ENCODE measurements around the gene C14orf119.

The C14orf119 gene

DNA sequence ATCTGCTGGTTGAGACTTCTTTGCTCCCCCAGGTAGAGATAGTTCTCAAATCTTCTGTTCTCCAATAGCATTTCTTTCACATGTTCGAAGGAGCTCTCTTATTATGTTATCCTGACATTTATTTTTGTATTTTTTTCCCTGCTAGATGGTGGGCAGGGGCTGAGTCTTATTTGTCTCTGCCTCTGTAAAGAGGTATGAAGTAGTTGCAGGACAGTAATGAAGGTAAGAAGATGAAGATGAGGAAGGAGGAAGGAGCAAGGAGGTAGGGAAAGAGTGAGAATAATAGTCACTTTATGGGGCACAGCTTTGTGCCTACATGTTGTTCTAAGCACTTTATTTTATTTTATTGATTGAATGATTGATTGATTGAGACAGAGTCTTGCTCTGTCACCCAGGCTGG lies 14.5 kb downstream of the C14orf119 start:
- DNase-seq (ENCODE audit: low read depth), result no peak

DNA sequence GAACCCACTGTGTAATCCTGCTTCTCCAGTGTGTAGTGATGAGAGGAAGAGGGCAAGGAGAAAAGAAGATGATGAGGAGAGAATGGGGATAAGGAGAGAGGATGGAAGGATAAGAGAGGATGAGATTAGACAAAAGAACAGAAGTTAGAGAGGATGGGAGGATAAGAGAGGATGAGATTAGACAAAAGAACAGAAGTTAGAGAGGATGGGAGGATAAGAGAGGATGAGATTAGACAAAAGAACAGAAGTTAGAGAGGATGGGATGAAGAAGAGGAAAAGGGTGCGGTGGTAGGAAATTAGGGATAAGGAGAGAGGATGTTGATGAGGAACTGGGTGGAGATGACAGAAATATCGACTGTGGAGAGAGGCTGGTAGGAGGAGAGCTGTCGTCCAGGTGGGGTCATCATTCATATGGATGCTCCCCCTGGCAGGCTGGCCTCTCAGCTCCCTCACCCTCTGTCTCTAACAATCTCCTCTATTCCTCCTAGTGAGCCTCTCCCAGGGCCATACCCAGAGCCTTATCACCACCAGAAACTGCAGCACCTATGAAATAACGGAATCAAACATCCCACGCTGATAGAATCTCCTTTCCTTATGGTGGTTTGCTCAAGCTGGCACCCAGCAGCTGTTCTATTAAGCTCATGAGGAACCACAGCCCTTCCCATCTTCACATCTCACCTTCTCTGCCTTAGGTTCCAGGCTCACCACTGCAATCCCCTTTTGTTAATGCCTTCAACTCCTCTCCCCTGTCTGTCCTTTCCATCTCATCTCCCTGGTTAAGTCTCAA lies 15.5 kb downstream of the C14orf119 start:
- DNase-seq (ENCODE audit: low read depth), result no peak

DNA sequence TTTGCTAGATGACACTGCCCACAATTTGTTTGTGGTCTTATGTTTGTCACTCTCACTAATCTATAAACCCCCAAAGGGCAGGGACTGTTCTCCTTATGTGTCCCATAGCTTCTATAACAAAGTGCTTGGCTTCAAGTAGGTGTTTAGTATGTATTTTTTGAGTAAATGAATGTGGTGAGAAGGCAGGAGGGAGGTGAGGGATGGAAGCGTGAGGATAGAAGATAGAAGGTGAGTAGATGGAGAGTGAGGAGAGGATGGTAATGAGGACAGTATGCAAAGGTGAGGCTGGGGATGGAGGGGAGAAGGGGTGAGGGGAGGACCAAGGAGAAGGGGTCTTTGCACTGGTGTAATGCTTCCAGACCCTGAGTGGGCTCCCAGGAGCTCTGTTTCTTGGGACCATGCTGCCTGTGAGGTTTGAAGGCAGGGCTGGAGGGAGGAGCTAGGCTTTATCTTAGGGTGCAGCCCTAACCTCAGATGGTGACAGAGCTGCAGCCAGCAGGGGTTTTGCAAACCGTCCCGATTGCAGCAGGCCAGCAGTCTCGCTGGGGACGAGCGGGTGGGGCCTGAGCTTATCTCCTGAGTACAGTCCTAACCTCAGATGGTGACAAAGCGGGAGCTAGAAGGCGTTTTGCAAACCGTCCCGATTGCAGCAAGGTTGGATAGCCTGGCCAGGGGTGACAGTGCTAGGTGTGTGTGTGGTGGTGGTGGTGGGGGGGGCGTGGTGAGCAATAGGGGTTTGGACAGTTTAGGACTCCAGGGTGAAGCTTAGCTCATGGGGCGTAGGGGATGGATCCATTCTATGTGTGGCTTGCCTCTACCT lies 17.3 kb downstream of the C14orf119 start:
- DNase-seq (ENCODE audit: low read depth), result no peak

DNA sequence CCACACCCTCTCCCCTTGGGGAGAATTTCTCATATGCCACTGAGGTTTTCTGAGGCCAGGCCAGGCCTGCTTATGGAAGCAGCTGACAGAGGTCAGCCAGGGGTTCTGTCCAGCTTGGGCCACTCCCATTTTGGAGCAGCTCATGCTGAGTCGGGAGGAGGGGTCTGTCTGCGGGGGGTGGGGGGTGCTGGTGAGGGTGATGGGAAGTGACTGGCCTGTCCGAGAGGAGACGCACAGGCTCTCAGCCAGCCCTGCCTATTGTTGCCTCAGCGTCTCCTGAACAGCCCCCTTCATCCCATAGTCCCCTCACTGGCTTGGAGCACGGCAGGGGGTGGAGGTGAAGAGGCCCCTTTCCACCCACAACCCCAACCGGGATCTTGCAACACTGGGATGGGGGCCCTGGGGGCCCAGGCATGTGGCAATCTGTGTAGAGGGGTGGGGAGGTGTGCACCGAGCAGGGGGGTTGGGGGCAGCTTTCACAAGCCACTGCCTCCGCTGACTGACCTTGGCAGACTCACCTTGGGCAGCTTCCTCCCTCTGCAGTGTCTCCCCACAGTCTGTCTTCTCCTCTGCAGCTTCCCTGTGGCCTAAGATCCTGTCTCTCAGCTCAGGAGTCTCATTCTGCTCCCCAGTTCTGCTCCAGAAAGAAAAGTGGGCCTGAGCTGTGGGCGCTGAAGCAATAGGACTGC lies 18.3 kb downstream of the C14orf119 start:
- DNase-seq (ENCODE audit: low read depth), result no peak

DNA sequence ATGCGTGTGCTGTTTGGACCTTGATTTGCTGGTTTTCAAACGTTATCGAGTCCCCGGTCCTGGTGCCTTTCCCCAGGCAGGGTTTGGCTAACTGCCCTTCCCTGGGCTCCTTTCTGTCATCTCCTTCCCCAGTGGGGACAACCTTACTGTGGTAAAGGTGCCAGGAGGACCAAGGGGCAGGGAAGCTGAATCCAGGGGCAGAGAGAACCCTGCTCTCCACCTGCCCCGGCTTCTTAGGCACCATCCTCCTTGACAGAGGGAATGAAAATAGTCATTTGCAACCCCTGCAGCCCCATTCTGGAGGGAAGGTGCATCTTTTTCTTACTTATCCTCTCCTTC lies 18.8 kb downstream of the C14orf119 start:
- DNase-seq (ENCODE audit: low read depth), result no peak

DNA sequence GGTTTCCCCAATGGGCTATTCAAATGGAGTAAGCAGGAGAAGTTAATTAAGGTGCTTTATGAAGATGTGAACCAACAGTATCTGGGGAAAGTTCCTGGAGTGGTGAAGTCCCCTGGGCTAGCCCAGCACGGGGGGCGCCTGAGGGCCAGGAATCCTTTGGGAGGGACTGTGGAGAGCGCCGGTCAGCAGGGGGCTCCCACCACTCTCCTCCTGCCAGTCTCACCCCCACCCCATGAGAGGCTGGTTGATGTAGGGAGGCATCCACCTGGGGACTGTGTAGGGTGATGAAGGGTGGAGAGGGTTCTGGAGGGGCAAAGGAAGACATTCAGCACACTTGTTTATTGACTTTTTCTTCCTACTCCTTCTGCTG lies 19.3 kb downstream of the C14orf119 start:
- no peak for DNase-seq (ENCODE audit: low read depth)

DNA sequence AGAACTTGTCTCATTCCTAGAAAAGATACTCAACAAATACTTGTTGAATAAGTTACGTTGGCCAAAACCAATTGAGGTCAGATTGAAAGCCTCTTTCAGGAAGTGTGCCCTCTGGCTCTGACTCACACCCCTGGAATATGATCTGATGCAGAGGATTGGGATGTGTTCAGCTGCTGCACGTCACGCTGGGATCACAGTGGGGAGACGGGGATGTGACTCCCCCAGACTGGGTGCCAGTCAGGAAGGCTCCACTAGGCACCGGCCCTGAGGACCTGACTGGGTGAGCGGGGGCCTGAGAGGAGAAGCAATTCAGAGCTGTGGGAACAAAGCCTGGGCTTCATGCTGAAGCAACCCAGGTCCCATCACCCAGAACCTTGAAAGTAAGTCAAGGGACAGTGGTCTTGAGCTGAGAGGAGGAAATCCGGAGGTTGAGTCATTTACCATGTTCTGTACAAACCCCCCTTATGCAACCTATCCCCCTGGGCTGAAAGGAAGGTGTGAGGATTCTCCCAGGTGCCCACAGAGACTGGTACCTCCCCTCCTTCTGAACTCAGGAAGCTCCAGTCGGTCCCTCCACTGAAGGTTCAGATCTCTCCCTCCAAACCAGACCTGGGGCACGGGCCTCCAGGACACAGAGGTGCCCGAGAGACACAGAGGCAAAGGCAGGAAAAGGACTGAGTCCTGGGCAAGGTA lies 19.9 kb downstream of the C14orf119 start:
- no peak for DNase-seq (ENCODE audit: low read depth)

DNA sequence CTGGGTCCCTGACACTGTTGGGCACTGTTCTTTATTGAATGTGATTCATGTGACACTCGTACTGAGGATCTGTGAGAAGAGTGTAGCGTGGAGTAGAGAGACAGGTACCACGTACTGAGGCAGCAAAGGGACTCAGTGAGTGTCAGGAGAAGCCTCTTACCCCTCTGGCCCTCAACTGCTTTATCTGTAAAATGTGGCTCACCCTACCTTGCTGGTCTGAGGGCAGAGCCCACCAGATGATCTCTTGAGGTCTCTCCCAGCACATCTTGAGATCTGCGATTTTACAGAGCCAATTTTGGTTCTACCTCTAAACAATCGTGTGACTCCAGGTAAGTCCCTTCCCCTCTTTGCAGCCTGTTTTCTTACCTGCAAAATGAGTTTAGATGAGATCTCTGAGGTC lies 20.6 kb downstream of the C14orf119 start:
- no peak for DNase-seq (ENCODE audit: low read depth)

DNA sequence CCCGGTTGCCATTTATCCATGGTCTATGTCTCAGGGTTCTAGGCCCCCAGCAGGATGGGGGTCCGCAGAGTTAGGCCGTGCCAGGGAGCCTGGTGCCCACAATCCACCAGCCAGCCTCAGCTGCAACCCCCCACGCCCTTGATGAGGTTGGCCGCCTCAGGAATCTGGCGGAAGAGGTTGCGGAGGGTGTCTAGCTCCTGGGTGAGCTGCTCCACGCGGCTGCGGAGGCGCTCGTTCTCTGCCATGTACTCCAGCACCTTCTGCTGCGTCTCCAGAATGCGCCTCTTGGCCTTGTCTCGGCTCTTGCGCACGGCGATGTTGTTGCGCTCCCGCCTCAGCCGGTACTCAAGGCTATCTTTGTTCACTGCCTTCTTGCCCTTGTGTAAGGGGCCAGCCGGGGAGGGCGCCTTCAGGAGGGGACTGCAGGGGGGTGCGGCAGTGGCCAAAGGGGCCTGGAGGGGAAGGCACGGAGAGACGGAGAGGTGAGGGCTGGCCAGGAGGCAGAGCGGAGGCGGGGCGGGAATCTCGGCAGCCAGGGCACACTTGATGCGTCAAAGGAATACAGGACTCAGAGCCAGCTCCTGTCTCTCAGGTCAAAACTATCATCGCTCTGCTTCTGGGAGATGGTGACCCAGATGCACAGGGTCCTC lies 22.2 kb downstream of the C14orf119 start:
- DNase-seq (ENCODE audit: low read depth), result no peak

DNA sequence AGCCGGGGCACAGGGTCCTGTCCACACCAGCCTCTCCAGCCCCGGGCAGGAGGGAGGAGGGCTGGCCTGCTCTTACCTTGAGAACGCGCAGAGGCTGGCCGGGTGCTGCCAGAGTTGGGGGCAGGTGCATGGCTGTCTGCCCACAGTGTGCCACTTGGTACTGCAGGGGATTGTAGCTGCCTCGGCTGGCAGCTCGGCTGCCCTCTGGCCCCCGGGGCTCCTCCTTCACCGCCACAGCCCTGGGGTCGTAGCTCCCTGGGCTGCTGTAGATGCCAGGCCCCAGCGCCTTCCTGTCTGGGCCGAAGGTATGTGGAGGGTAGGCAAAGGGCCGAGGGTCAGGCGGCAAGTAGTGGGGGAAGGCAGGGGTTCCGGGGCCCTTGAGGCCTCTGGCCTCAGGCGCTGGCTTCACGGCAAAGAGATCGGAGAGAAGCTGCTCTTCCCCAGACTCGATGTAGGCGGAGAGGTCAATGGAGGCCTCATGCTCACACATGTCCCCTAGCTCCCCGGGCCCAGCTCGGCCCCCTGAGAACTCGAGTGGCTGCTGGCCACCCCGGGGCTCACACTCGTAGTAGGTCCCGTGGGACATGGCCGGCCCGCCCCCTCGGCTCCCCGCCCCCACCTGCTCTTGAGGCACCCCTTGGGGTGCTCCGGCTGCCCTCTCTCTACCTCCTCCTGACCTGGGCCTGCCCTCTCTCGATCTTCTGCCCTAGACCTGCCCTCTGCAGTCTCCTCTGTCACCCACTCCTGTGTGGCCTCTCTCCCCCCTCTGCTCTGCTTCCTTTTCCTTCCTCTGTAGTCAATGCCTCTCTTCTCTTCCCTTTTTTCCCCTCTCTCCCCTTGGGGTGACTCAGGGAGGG lies 23.4 kb downstream of the C14orf119 start, which contains the start of gene CEBPE:
Gene CEBPE, minus strand, starts transcription at position 750 of the 857 bp plus-strand sequence. Its CDS starts 164 bp downstream, at position 586.
- DNase-seq (ENCODE audit: low read depth), result no peak

DNA sequence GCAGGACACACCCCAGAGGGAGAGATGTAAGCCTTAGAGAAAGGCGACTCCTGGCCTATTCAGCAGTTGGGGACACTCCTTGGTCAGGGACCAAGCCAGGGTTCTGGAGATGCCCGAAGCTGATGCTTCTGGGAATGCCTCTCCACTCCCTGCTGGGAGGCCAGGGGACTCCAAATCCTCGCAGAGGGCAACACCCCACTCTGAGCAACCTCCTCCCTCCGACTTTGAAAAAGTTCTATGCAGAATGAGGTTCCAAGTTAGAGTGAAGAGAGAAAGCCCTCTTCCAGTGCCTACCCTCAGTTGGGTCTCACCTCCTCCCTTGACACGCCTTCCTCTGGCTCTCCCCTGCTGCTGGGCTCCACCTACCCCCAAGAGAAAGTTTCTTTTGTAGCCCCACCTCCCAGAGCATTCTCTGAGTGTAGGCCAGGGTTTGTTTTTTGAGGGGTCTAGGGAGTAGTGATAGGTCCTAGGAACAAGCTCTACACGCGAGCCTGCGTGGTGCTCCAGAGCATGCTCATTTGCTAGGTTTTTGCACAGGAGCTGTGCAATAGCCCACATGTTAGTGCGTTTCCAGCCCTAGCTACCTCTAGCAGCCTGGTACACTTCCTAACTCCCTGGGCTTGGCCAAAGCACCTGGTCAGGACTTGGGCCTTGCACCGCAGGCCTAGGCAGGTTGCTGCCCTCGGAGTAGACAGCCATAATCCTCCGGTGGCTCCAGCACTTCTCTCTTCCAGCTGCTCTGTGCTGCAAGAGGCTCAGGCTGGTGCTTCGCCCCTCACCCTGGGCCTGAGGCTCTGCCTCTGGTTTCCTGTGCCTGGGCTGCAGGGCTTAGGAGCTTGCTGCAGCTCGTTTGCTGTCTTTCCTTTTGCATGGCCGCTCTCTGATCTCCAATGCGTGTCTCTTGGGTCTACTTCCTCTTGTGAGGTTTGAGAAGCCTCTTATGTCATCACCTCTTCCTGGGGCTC lies 24.3 kb downstream of the C14orf119 start:
- DNase-seq (ENCODE audit: low read depth), result peak; percentile 16

DNA sequence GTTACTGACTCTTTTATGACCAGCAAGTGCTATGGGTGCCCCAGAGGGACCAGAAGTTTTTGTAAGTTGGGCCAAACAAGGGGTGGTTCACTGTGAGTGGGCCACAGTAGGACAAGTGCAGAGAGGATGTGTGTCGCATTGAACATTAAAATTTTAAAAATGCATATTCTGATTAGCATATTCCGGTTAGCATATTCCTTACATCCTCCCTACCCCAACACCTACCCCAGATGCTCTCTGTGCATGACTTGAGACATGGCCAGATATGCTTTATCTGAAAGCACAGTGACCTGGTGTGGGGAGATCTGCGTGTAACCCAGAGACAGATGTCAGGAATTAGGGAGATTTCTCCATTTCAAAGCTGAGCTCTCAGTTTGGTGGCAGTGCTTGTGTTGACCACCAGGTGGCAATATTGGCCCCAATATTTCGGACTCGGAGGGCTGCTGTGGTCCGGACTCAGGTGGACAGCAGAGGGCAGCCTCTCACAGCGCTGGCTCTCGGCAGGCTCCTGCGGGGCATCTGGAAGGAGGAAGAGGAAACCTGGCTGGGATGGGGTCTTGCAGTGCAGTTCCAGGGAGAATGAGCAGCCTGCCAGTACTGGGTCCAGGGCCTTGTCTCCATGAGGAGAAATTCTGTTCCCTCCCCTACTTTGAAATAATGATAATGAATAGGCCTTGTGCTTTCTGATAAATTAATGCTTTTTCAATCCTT lies 25.4 kb downstream of the C14orf119 start:
- peak; percentile 58 for DNase-seq (ENCODE audit: low read depth)

DNA sequence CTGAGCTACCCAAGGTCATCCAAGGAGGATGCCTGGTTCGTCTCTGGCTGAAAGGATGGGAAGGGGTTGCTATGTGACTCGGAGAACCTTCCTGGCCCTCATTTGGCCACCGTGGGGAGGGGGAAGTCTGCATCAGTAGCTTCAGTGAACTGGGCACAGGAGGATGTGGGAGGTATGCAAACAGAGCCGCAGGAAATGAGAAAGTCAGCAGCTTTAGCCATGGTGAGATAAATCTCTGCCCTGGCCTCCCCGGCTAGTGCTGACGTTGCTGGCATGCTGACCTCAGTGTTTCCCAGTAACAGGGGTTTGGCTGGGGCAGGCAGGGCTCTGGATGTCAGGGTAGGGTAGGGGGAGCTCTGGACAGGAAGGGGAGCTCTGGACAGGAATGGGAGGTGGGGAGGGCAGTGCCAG lies 26.1 kb downstream of the C14orf119 start:
- DNase-seq (ENCODE audit: low read depth), result no peak

DNA sequence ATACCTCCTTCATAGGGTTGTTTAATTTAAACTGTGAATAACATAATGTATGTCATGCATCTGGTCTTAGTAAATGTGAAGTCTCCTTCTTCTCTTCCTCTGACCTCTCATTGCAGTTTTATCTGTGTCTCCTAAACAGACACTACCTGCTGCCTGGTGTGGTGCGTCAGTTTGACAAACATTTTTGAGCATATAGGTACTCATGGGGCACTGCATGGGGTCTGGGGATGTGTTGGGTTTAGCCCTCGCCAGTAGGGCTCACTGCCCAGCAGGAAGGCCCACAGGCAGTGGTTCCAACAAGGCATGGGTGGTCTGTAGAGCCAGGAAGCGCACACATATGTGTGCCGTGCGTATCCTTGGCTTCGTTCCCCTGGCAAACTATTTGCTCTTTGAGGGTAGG lies 26.8 kb downstream of the C14orf119 start:
- no peak for DNase-seq (ENCODE audit: low read depth)

DNA sequence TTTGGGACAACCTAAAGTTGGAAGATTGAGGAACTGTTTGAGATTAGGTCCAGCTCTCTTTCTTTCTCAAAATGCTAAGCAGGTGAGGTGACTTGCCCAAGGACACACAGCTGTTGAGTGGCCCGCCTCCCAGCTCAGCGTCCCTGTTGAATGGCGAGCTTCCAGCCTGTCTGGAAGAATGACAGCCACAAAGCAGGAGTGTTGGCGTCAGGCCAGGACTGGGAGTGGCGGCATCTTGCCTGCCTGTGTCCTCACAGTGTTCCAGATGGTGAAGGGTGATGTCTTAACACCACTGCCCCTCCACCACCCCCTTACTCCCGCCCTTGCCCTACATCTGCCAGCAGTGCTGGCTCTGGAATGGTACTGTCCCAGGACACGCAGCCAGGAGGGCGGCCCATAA lies 28.1 kb downstream of the C14orf119 start:
- no peak for DNase-seq (ENCODE audit: low read depth)

DNA sequence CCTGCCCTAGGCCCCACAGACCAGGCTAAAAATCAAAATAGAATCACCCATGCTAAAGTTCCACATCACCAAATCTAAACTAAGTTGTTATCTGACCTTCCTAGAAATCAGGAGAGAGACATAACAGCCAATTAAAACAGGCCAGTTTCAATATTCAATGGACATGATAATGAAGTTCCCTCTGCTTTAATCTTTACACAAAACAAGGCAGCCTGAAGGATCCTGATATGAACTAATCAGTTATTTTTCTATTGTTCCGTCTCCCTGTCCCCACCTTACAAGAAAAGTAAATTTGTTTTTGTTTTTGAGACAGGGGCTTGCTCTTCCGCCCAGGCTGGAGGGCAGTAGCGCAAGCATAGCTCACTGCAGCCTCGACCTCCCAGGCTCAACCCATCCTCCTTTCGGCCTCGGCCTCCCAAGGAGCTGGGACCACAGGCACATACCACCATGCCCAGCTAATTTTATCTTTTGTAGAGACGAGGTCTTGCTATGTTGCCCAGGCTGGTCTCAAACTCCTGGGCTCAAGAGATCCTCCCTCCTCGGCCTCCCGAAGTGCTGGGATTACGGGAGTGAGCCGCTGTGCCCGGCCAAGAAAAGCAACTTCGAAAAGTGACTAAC lies 29.1 kb downstream of the C14orf119 start:
- DNase-seq (ENCODE audit: low read depth), result no peak

DNA sequence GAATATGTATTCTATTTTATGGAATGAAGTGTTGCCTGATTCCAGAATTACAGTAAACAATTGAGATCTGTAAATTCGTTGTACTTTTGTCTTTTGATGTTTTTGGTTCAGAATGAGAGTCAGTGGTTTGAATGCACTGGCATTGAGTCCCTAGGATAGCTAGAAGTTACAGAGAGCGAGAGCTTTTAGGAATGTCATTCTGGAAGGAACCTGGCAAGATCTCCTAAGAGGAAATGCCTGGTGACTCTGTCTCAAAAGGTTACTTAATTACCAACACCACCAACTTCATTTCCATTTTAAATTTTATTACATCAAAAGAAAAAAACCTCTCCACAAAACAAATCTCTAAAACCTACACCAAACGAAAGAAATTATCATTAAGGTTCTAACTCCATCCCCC lies 29.7 kb downstream of the C14orf119 start:
- no peak for DNase-seq (ENCODE audit: low read depth)

DNA sequence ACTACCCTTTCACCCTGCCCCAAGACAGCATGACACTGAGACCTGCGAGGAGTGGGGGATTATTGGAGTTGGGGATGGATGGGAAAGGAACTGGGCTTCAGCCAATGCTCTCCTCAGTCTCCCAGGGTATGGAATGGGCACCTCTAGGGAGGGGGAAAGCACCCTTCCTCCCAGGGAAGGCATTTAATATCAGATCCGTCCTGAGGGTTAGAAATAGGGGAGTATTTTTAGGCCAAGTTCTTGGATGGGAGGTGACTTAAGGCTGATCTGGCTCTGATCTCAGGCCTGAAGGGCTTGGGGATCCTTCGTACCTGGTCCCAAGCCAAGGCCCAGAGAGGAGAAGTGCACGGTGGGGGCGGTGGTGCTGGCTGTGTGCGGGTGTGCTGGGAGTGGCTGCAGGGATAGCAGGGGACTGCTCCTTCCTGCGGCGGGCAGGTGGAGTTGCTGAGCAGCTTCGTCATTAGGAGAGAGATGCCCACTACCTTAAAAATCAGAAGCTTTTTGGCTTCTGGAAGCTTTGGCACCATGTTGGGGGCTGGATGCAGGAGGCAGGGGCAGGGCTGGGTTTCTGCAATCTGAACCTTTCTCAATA lies 30.7 kb downstream of the C14orf119 start:
- DNase-seq (ENCODE audit: low read depth), result no peak

All from activated T-cell treated with anti-CD3 and anti-CD28 coated beads for 1 hour (primary cell).